Right atrium auricular region (tissue), 2 donors: ENCODE results near the gene PSMC1. TPM values are rescaled to one million over a fixed set of nuclear protein-coding genes. Genes with fewer than 3 reads are reported as not detected.

Experiments
- DNase-seq: peaks from one replicate; pipeline ENCODE4 v3.0.0-alpha.2; 2019; ENCODE audit warnings: low spot score
- H3K27ac ChIP-seq, 2 donors: fragments of 200-600 bp; sonication (generic); 1 replicate in 1 of 2; 2 replicates in 1 of 2; pipeline ENCODE4 v1.5.1; 2016 to 2019
- H3K27me3 ChIP-seq, 2 donors: fragments of 200-600 bp; sonication (generic); one replicate each; pipeline versions ENCODE4 v1.5.1 to v1.6.0; 2017 to 2019
- H3K36me3 ChIP-seq: fragments of 200-600 bp; sonication (generic); one replicate; pipeline ENCODE4 v1.5.1; 2016
- H3K4me1 ChIP-seq, 2 donors: fragments of 200-600 bp; sonication (generic); one replicate each; pipeline versions ENCODE4 v1.5.1 to v1.6.0; 2017 to 2019
- H3K4me3 ChIP-seq, 2 donors: fragments of 200-600 bp; sonication (generic); 1 replicate in 1 of 2; 2 replicates in 1 of 2; pipeline ENCODE4 v1.5.1; 2017 to 2019; ENCODE audit warnings: mild to moderate bottlenecking in 1 of 2, moderate library complexity in 1 of 2
- H3K9me3 ChIP-seq, 2 donors: fragments of 200-600 bp; sonication (generic); one replicate each; pipeline ENCODE4 v1.5.1; 2019
- total RNA-seq, 2 donors: library from RNA; depleted of rRNA; stranded (reverse); fragments of >200 nt; gene quantifications; one replicate each; pipeline ENCODE4 v1.1.0, GENCODE V29; 2016
- TF ChIP-seq, protein P1 (sequence below), 2 donors: fragments of 200-600 bp; sonication (generic); IDR thresholded peaks; one replicate each; pipeline ENCODE4 v1.5.1; 2019; ENCODE audit warnings: antibody characterized with exemption in 2 of 2

The PSMC1 gene
- total RNA-seq, 2 donors from 2014 or later = 142 to 159 TPM

DNA sequence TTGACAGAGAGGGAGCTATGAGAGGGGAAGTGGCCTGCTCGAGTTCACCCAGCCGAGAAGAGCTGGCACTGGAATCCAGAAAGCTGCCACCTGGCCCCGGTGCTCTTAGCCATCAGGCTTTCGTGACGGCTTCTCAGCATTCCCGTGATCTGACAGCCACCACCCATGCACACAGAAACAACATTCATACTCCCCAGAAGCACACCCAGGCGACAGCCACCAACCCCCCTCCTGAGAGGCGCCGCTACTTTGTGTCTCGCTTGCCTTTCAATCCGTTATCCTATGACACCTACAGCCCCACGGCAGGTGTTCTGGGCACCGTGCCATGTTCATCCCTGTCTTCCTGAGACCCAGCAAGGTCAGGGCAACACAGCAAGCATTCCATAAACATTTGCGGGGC, 31.4 kb downstream of the PSMC1 start:
- no peaks in the 10 kb centered on the region for H3K9me3 ChIP-seq
- H3K4me1 ChIP-seq = peaks cover 0 to 19% of the 10 kb centered on the region in 2 donors
- TF ChIP-seq, protein P1, sequence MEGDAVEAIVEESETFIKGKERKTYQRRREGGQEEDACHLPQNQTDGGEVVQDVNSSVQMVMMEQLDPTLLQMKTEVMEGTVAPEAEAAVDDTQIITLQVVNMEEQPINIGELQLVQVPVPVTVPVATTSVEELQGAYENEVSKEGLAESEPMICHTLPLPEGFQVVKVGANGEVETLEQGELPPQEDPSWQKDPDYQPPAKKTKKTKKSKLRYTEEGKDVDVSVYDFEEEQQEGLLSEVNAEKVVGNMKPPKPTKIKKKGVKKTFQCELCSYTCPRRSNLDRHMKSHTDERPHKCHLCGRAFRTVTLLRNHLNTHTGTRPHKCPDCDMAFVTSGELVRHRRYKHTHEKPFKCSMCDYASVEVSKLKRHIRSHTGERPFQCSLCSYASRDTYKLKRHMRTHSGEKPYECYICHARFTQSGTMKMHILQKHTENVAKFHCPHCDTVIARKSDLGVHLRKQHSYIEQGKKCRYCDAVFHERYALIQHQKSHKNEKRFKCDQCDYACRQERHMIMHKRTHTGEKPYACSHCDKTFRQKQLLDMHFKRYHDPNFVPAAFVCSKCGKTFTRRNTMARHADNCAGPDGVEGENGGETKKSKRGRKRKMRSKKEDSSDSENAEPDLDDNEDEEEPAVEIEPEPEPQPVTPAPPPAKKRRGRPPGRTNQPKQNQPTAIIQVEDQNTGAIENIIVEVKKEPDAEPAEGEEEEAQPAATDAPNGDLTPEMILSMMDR (IDR thresholded peaks at IDR 0.05) = no peak
- no peak for DNase-seq
- H3K4me3 ChIP-seq = no peak overlapping the region
- H3K36me3 ChIP-seq = peaks cover 54% of the 10 kb centered on the region
- H3K27ac ChIP-seq = peak overlapping the region; percentile 37 to 40
- H3K27me3 ChIP-seq = no peaks in the 10 kb centered on the region

DNA sequence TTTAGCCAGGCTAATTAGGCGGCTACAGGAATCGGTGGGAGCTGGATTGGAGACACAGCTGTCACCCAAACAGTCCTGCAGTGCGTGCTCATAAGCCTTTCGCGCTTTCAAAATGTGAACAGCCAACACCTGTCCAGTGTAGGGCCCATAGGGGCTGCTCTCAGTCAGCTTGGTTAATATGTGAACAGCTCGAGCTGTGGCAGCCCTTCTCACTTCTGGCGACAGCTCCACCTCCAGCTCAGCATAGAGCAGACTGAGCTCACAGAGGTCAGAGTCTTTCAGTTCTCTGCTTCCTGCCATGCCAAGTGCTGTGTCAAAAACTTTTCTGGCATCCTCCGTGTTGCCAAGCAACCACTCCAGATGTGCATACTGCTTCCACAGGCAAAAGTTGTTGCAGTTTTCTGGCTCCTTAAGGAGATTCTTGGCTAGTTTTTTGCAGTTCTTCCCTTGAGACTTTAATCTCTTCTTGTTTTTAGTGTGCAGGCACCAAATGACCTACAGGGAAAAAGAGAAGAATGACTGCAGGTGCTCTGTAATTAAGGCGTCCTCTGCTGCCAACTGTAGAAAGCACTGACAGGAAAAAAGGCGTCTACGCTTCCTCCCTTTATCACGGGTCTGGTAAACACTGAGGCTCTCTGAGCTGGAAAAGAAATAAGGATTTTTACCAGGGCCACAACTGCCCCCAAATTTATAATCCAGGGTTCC, 32.5 kb downstream of the PSMC1 start:
- DNase-seq = peak; percentile 59
- no peak overlapping the region for H3K4me3 ChIP-seq
- TF ChIP-seq, protein P1 (IDR thresholded peaks at IDR 0.05) = no peak
- no peaks in the 10 kb centered on the region for H3K27me3 ChIP-seq
- peaks cover 0 to 19% of the 10 kb centered on the region in 2 donors for H3K4me1 ChIP-seq
- peaks cover 49% of the 10 kb centered on the region for H3K36me3 ChIP-seq
- peak overlapping the region; percentile 37 to 40 for H3K27ac ChIP-seq
- no peaks in the 10 kb centered on the region for H3K9me3 ChIP-seq

DNA sequence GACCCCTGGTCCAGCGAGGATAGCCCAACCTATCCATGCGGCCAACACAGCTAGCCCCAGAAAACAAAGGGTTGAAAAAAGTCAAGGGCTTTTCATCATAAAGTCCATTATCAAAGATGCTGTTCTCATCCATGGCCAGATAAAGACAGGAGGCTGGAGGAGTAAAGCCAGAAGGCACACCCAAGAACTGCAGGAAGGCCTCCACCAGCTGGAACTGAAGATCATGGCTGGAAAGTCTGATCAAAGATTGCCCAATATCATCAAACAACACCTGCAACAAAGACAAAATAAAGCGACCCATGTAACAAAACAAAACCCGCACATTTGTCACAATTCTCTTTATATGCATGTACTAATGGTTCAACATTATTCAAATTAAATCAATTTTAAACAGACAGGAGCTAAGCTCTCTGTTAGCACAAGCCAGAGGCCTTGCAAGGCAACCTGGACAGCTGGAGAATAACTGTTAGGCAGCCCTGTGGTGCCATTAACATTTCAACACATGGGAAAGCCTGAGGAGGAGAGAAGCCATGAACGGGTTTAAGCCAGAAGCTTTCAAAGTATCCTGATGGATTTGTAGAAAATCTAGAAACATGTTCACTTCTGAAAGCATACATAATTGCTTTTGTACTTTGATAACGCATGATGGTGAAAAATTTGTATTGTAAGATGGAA, 34.1 kb downstream of the PSMC1 start:
- TF ChIP-seq, protein P1 (IDR thresholded peaks at IDR 0.05) = no peak
- H3K27ac ChIP-seq = no peak overlapping the region
- peaks cover 0 to 19% of the 10 kb centered on the region in 2 donors for H3K4me1 ChIP-seq
- H3K27me3 ChIP-seq = no peaks in the 10 kb centered on the region
- H3K36me3 ChIP-seq = peaks cover 52% of the 10 kb centered on the region
- peak; percentile 23 for DNase-seq
- no peaks in the 10 kb centered on the region for H3K9me3 ChIP-seq
- no peak overlapping the region for H3K4me3 ChIP-seq

GRCh38 chr14:90291699-90292098, 35.3 kb downstream of the PSMC1 start:
- peaks cover 56% of the 10 kb centered on the region for H3K36me3 ChIP-seq
- H3K4me3 ChIP-seq = no peak overlapping the region
- H3K4me1 ChIP-seq = peaks cover 0 to 19% of the 10 kb centered on the region in 2 donors
- DNase-seq = peak; percentile 16
- H3K27ac ChIP-seq = no peak overlapping the region
- no peaks in the 10 kb centered on the region for H3K27me3 ChIP-seq
- TF ChIP-seq, protein P1 (IDR thresholded peaks at IDR 0.05) = no peak
- no peaks in the 10 kb centered on the region for H3K9me3 ChIP-seq

GRCh38 chr14:90293766-90294730, 37.7 kb downstream of the PSMC1 start:
- H3K36me3 ChIP-seq = peaks cover 48% of the 10 kb centered on the region
- H3K27ac ChIP-seq = no peak overlapping the region
- no peak for DNase-seq
- no peaks in the 10 kb centered on the region for H3K9me3 ChIP-seq
- H3K27me3 ChIP-seq = no peaks in the 10 kb centered on the region
- no peak overlapping the region for H3K4me3 ChIP-seq
- TF ChIP-seq, protein P1 (IDR thresholded peaks at IDR 0.05) = no peak
- H3K4me1 ChIP-seq = peaks cover 0 to 5% of the 10 kb centered on the region in 2 donors
